HepG2 (cell line): ENCODE data around the gene FRMD3. TPM values are rescaled to one million over a fixed set of nuclear protein-coding genes. Genes with fewer than 3 reads are reported as not detected.

ENCODE experiments used
- ATAC-seq: fragments of 200-7000 bp; cut with Tn5 transposase; 3 replicates; pipeline ENCODE4 v1.9.1; 2020; ENCODE audit warnings: mild to moderate bottlenecking, moderate library complexity
- BruUV-seq: library from RNA; stranded (reverse); fragments of 400-500 nt; replicated peaks from 2 replicates; lab custom pipeline; 2021; lab: Mats Ljungman, UMichigan
- CTCF ChIA-PET: fragments of 300-600 bp; formaldehyde crosslinking; extraction: SDS; loops from one replicate; lab custom pipeline; 2021; ENCODE audit warnings: low total read pairs, inconsistent platforms, low intra/inter-chr PET ratio; lab: Yijun Ruan, JAX
- POLR2A ChIA-PET: fragments of 350-600 bp; sonication (Branson Sonifier 250); formaldehyde crosslinking; loops from one replicate; lab custom pipeline; 2020; ENCODE audit warnings: antibody characterized with exemption, inconsistent platforms; lab: Yijun Ruan, JAX
- DNase-seq: peaks from one replicate; pipeline ENCODE4 v3.0.0-alpha.2; 2015; ENCODE audit warnings: low spot score
- FAIRE-seq: peaks from 3 replicates; lab custom pipeline; 2011; peaks lifted over from hg19 to GRCh38; lab: Jason Lieb, UNC
- H2AFZ ChIP-seq: one replicate; pipeline ENCODE4 v1.6.1; 2011; ENCODE audit warnings: low read length, inconsistent platforms
- H3K27ac ChIP-seq: fragments of 300-600 bp; 3 replicates; pipeline ENCODE4 v1.8.0; 2011; ENCODE audit warnings: mixed run types, mild to moderate bottlenecking, mixed read lengths, low read length, inconsistent platforms; ENCODE audit not compliant: insufficient read depth; ENCODE audit errors: extremely low read length
- H3K27me3 ChIP-seq, 2 experiments: fragments of 200-600 bp in 1 of 2; 2 replicates in 1 of 2; 3 replicates in 1 of 2; pipeline versions ENCODE4 v1.6.0 to v1.8.0; 2011; ENCODE audit warnings: low read length in 2 of 2, mild to moderate bottlenecking in 2 of 2, moderate library complexity in 2 of 2, inconsistent platforms in 1 of 2; ENCODE audit not compliant: insufficient read depth in 2 of 2, control insufficient read depth in 1 of 2
- H3K36me3 ChIP-seq, 2 experiments: fragments of 200-600 bp in 1 of 2; replicated peaks in 1 of 2; 2 replicates in 1 of 2; 3 replicates in 1 of 2; pipeline versions ENCODE4 v1.5.1 to v1.8.0; 2011; ENCODE audit warnings: low read length in 2 of 2, inconsistent platforms in 1 of 2; ENCODE audit not compliant: insufficient read depth in 2 of 2, control insufficient read depth in 1 of 2
- H3K4me1 ChIP-seq: 2 replicates; pipeline ENCODE4 v1.5.1; 2012; ENCODE audit warnings: low read length, inconsistent platforms; ENCODE audit not compliant: insufficient read depth
- H3K4me2 ChIP-seq: 2 replicates; pipeline ENCODE4 v1.6.0; 2011; ENCODE audit warnings: low read depth, low read length, inconsistent platforms
- H3K4me3 ChIP-seq, 3 experiments: fragments of 200-600 bp in 1 of 3; sonication (generic), shearing (Covaris generic) in 1 of 3; replicated peaks in 1 of 3; 2 replicates each; pipeline ENCODE4 v1.5.1; 2011 to 2016; ENCODE audit warnings: low read length in 3 of 3, inconsistent platforms in 2 of 3, low read depth in 2 of 3, mild to moderate bottlenecking in 2 of 3, control low read depth in 1 of 3, mixed read lengths in 1 of 3; ENCODE audit not compliant: insufficient read depth in 1 of 3
- H3K79me2 ChIP-seq: one replicate; pipeline ENCODE4 v1.6.1; 2011; ENCODE audit warnings: low read length, inconsistent platforms; ENCODE audit not compliant: insufficient read depth
- H3K9ac ChIP-seq: 2 replicates; pipeline ENCODE4 v1.6.0; 2011; ENCODE audit warnings: mild to moderate bottlenecking, low read depth, low read length, inconsistent platforms; ENCODE audit not compliant: insufficient read depth
- H3K9me3 ChIP-seq: 2 replicates; pipeline ENCODE4 v1.5.1; 2012; ENCODE audit warnings: mild to moderate bottlenecking, low read length
- H4K20me1 ChIP-seq: 2 replicates; pipeline ENCODE4 v1.6.0; 2011; ENCODE audit warnings: inconsistent platforms, mild to moderate bottlenecking, low read length, moderate library complexity; ENCODE audit not compliant: insufficient read depth
- AHDC1 ChIP-seq: sonication (generic); formaldehyde crosslinking; IDR thresholded peaks from 2 replicates; pipeline ENCODE4 v1.5.1; 2020; ENCODE audit warnings: mild to moderate bottlenecking, missing genetic modification reagents, borderline replicate concordance
- FUBP1 ChIP-seq: sonication (generic); formaldehyde crosslinking; IDR thresholded peaks from 2 replicates; pipeline ENCODE4 v1.5.1; 2020; ENCODE audit warnings: missing genetic modification reagents, mild to moderate bottlenecking, borderline replicate concordance
- RFX3 ChIP-seq: IDR thresholded peaks from 2 replicates; pipeline ENCODE4 v1.6.1; 2016; ENCODE audit warnings: missing biosample characterization, missing genetic modification reagents
- ZNF605 ChIP-seq: sonication (generic); formaldehyde crosslinking; IDR thresholded peaks from 2 replicates; pipeline ENCODE4 v1.8.0; 2022; ENCODE audit warnings: mild to moderate bottlenecking, missing genetic modification reagents
- ZNF670 ChIP-seq: sonication (generic); formaldehyde crosslinking; IDR thresholded peaks from 2 replicates; pipeline ENCODE4 v1.8.0; 2022; ENCODE audit warnings: mild to moderate bottlenecking, missing genetic modification reagents, borderline replicate concordance
- WGBS: methylation state at CpG from one replicate; pipeline ENCODE4 v1.1.6; 2017; ENCODE audit warnings: low lambda C conversion rate; 5-methylcytosine and 5-hydroxymethylcytosine counted together
- in situ Hi-C: cut with HindIII; loops from 2 replicates; pipeline ENCODE4 v1.10.0; 2017; ENCODE audit warnings: low pct_unique_long_range_greater_than_20kb; ENCODE audit not compliant: extremely low pct_ligation_motif_present
- intact Hi-C: fragments of 100-400 bp; cut with micrococcal nuclease; formaldehyde crosslinking; loops from one replicate; pipeline ENCODE4 v1.10.0; 2022; ENCODE audit not compliant: unreplicated experiment
- polyA plus RNA-seq, 8 experiments: library from polyadenylated mRNA; depleted of rRNA in 3 of 8; stranded (reverse) in 7 of 8; unstranded in 1 of 8; fragments of >200 nt; fragmentation: Illumina TruSeq in 4 of 8; extraction: Trizol in 4 of 8; gene quantifications; 2 replicates each; pipeline versions ENCODE4 v1.2.1 to v1.2.3, GENCODE V29; 2011 to 2016; ENCODE audit warnings: low read depth in 4 of 8, missing spikeins in 1 of 8, mixed read lengths in 1 of 8; ENCODE audit not compliant: insufficient read depth in 1 of 8
- total RNA-seq, 5 experiments: library from RNA; depleted of rRNA; stranded (reverse); fragments of >200 nt; fragmentation: Illumina TruSeq; extraction: Trizol; gene quantifications; 2 replicates each; pipeline ENCODE4 v1.2.3, GENCODE V29; 2016; ENCODE audit warnings: low read depth in 1 of 5
- TF ChIP-seq, protein P1 (sequence below): IDR thresholded peaks from 2 replicates; pipeline ENCODE4 v1.6.1; 2016
- TF ChIP-seq, protein P2 (sequence below): sonication (generic); formaldehyde crosslinking; IDR thresholded peaks from 2 replicates; pipeline ENCODE4 v1.4.0; 2020; ENCODE audit warnings: missing genetic modification reagents

FRMD3 gene
- total and polyA plus RNA-seq, 2 of the 13 experiments (the other 11 are each of a cell fraction or from before 2014, with no cell fraction given): 3.2 to 7.7 TPM

DNA sequence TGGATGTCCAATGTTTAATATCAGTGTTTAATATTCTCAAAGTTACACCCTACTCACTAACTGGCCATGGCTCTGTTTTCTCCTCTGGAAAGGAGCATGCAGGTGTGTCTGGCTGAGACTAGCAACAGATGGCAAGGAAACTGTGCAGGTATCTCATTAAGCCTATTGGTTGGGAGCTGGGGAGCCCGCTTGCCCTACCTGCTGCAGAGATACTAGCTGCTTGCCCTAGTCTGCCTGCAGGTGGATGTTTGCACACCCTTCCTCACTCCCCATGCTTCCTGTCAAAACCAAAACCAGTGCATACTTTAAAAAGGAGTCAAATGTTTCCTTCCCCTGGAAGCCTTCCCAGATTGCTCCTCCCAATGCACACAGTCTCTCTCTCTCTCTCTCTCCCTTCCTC lies 247.0 kb downstream of the FRMD3 start (continued):
- TF ChIP-seq AHDC1 (CRISPR knock-in tag): no peak

- Histone ChIP-seq H3K36me3 (peaks cover 0 to 5% of the 10 kb centered on the region in 2 experiments; a peak in 3 of 5 replicates), H2AFZ (no peak overlapping the region), H3K9ac (no peak overlapping the region), H3K27ac (no peak overlapping the region), H3K9me3 (no peaks in the 10 kb centered on the region), H3K27me3 (no peaks in the 10 kb centered on the region)
- intact Hi-C loops (no loop called here), in situ Hi-C loops (no loop called here)
- ChIA-PET POLR2A (no interaction called here), CTCF (no interaction called here)
- TF ChIP-seq, protein P1, sequence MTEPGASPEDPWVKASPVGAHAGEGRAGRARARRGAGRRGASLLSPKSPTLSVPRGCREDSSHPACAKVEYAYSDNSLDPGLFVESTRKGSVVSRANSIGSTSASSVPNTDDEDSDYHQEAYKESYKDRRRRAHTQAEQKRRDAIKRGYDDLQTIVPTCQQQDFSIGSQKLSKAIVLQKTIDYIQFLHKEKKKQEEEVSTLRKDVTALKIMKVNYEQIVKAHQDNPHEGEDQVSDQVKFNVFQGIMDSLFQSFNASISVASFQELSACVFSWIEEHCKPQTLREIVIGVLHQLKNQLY (CRISPR knock-in tag): no peak
- TF ChIP-seq RFX3 (CRISPR knock-in tag) (no peak), FUBP1 (no peak), ZNF605 (CRISPR knock-in tag) (no peak), ZNF670 (CRISPR knock-in tag) (no peak)
- TF ChIP-seq, protein P2, sequence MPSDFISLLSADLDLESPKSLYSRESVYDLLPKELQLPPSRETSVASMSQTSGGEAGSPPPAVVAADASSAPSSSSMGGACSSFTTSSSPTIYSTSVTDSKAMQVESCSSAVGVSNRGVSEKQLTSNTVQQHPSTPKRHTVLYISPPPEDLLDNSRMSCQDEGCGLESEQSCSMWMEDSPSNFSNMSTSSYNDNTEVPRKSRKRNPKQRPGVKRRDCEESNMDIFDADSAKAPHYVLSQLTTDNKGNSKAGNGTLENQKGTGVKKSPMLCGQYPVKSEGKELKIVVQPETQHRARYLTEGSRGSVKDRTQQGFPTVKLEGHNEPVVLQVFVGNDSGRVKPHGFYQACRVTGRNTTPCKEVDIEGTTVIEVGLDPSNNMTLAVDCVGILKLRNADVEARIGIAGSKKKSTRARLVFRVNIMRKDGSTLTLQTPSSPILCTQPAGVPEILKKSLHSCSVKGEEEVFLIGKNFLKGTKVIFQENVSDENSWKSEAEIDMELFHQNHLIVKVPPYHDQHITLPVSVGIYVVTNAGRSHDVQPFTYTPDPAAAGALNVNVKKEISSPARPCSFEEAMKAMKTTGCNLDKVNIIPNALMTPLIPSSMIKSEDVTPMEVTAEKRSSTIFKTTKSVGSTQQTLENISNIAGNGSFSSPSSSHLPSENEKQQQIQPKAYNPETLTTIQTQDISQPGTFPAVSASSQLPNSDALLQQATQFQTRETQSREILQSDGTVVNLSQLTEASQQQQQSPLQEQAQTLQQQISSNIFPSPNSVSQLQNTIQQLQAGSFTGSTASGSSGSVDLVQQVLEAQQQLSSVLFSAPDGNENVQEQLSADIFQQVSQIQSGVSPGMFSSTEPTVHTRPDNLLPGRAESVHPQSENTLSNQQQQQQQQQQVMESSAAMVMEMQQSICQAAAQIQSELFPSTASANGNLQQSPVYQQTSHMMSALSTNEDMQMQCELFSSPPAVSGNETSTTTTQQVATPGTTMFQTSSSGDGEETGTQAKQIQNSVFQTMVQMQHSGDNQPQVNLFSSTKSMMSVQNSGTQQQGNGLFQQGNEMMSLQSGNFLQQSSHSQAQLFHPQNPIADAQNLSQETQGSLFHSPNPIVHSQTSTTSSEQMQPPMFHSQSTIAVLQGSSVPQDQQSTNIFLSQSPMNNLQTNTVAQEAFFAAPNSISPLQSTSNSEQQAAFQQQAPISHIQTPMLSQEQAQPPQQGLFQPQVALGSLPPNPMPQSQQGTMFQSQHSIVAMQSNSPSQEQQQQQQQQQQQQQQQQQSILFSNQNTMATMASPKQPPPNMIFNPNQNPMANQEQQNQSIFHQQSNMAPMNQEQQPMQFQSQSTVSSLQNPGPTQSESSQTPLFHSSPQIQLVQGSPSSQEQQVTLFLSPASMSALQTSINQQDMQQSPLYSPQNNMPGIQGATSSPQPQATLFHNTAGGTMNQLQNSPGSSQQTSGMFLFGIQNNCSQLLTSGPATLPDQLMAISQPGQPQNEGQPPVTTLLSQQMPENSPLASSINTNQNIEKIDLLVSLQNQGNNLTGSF (CRISPR knock-in tag): no peak
- TF ChIP-seq, all 625 proteins: peak for 0
- ATAC-seq (no peak), FAIRE-seq (no peak), DNase-seq (no peak)
- Histone ChIP-seq H3K4me1 (no peaks in the 10 kb centered on the region), H3K79me2 (no peaks in the 10 kb centered on the region), H3K4me2 (no peak overlapping the region), H4K20me1 (no peaks in the 10 kb centered on the region), H3K4me3 (no peak overlapping the region)
- BruUV-seq: no TSS peak
- WGBS: 64% methylated on average over 5 of the region's 5 CpGs
These were observed 247.5 kb downstream of the FRMD3 start for GRCh38 chr9:83290692-83291091.
